ENCODE data around the gene CTDSP2. TPM values are rescaled to one million over a fixed set of nuclear protein-coding genes. Genes with fewer than 3 reads are reported as not detected.
"Not testable (repeated sequence)": the region's sequence is repeated elsewhere in the genome, so short reads cannot be mapped to it uniquely, and the experiment has no call there.

Gene CTDSP2
- total RNA-seq, 1 donor from 2014 or later, result 114 TPM

GRCh38 chr12:57881475-57881874 is 34.9 kb upstream of the CTDSP2 start:
- DNase-seq, result no peak

- not testable (repeated sequence) for DNase-seq
Observed at GRCh38 chr12:57881035-57881434, 34.5 kb upstream of the CTDSP2 start.

DNA sequence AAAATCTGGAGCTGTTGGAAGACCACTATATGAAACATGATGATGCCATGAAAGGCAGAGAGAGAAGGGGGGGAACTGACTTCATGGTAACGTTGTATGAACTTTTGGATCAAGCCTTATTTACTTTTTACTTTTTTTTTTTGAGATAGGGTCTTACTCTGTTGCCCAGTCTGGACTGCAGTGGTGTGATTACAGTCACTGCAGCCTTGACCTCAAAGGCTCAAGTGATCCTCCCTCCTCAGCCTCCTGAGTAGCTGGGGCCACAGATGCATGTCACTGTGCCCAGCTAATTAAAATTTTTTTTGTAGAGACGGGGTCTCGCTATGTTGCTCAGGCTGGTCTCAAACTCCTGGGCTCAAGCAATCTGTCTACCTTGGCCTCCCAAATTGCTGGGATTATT is 31.3 kb upstream of the CTDSP2 start:
- DNase-seq, result no peak

- DNase-seq, result no peak
Observed at GRCh38 chr12:57875753-57876547, 29.4 kb upstream of the CTDSP2 start.

DNA sequence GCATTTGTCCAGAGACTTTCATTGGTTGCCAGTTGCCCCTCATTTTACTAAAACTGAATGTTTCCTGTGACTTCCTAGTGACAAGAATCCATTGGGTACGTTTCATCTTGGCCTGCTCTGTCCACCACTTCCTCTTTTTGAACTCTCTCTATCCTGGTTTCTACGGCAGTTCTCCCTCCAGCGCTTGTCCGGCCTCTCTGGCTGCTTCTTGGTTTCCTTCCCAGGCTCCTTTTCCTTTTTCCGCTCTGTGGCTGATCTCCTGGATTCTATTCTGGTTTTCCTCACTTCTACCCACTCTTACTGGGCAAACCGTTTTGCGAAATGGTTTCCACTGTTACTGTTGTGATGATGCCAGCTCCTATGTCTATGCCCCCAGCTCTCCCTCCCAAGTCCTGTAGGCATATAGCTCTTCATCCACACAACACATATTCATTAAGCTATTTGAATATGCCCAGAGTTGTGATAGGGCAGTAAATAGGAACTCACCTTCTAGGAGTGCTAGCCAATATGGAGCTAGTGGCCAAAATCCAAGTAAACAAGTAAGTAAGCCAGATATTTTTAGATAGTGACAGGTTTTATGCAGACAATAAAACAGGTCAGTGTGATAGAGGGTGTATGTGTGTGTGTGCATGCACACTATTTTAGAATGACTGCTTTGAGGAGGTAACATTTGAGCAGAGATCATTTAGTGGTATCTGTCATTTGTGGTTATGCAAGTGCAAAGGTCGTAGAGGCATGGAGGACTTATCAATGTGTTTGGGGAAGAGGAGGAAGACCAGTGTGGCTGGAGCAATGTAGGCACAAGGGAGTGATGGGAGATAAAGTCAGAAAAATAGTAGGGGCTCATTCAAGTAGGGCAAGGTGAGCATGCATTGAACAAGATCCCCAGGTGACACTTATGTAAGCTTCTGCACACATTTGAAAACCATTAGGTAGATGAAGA is 27.9 kb upstream of the CTDSP2 start:
- no peak for DNase-seq

GRCh38 chr12:57872362-57872761 is 25.8 kb upstream of the CTDSP2 start:
- no peak for DNase-seq

DNA sequence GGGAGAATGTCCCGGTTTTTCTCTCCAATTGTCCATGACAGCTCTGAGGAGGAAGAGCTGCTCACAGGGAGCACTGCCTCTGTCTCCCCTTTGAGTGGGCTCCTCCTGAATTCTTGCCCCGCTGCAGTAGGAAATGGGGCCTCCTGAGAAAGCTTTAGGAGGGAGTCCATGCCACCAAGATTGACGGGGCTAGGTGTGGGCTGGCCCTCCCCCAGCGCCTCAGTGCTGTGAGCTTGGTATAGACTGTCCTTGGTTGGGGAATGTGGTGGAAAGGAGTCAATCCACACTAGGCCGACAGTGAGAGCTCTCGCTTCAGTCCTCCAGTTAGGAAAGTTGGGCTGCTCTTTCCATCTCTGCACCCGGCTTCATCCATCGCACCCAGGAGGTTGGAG is 23.4 kb upstream of the CTDSP2 start:
- DNase-seq, result no peak

GRCh38 chr12:57869298-57869926 is 22.9 kb upstream of the CTDSP2 start:
- DNase-seq, result peak; percentile 64

DNA sequence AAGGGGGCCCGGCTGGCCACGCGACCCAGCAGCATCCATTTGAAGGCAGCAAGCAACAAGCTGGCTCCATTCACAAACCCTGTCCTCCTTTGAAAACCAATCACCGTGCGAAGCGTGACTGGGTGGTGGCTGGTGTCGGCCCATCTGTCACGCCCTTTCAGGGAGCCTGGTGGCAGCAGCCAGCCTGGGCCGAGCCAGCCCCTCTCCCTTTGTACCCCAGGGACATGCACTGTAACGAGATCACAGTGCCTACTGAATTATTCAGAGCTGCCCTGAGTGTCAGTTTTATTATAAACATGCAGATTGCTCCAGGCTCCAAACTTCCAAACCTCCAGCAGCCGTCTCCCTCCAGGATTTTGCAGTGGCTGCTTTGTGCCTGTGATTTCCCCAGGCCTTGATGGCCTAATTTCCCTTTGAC is 22.3 kb upstream of the CTDSP2 start:
- DNase-seq, result peak; percentile 91

DNA sequence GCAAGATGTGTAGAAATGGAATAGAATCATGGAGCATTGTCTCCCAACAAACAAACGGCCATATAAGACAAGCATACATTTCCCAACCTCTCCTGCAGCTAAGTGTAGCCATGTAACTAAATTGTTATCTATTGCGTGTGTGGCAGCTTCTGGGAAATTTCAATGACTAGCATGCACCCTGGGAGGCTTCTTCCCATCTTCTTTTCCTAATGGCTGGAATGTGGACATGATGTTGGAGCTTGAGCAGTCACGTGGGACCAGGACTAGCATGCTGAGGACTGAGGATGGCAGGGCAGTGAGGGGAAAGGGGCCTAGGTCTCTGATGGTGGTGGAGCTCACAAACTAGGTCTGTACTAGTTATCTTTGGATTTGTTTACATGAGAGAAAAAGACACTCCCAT is 21.7 kb upstream of the CTDSP2 start:
- no peak for DNase-seq

- no peak for DNase-seq
Observed at GRCh38 chr12:57866308-57867019, 19.9 kb upstream of the CTDSP2 start.

DNA sequence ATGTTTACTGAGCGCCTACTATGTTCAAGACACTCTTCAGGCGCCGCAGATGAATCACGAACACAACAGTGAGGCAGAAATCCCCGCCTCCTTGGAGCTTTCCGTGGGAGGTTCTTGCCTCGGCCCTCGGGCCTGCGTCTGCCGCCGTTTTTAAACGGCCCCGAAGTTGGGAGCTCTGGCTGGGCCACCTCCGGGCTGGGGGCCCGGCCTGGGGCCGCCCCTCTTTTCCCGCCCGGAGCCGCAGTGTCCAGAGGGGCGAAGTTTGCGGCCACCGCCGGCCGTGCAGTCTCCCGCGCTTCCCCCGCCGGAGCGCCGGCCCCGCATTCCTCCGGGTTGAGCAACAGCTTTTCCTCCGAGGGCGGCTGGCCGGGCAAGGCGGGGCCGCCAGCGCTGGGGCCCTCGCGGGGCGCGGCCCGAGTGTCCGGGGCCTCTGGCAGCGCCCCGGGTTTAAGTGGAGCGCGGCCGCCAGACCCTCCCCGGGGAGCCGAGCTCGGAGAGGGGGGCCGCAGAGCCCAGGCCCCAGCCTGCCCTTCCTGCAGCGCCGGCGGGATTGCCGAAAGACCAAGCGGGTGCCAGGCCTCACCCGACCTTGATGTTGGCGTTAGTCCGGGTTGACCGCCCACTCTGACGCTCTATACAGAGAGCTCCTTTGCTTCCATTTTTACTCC is 18.7 kb upstream of the CTDSP2 start:
- peak; percentile 84 for DNase-seq

DNA sequence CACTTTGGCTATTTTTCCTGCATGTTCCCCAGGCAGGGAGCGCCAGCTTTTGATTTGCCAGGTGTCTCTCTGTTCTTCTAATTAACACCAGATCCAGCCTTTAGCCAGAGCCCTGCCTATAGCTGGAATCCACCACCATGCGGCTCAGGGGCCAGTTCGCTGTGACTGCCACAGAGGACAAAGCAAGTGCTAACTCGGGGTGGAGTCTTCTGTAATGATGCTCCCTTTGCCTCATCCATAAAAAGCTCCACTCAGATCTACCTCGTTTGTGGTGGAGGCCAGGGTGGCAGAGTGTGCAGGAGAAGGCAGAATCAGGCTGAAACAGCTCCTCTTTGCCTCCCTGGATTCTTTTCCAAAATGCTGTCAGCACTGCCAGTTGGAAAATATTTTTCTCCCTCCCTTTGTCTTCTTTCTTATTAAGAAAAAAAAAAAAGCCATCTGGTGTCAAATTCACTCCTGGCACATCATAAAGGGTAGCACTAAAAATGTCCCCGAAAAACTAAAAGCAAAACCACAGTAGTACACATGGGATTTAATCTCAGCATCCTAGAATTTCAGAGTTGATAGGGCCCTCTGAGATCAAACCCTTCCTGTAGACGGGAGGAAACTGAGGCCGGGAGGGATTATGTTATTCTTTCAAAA is 18.0 kb upstream of the CTDSP2 start:
- peak; percentile 73 for DNase-seq

GRCh38 chr12:57863676-57864075 is 17.1 kb upstream of the CTDSP2 start:
- no peak for DNase-seq

DNA sequence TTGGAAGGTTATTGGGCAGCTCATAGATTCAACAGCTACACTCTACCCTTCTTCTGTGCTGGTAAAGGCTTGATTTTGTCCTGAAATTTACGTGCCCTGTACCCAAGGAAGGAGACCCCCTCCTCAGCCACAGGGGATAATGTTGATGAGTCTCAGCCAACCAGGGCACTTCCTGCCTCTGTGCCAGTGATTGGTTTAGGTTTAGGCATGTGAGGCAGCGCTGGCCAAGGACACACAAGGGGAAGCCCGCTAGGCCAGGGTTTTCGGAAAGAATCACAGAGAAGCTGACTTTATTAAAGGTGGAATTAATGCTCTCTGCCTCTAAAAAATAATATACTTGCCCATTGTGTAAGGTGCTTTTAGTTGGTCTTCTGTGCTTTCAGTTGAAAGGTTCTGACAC is 15.4 kb upstream of the CTDSP2 start:
- no peak for DNase-seq

- not testable (repeated sequence) for DNase-seq
Observed at GRCh38 chr12:57860883-57861282, 14.4 kb upstream of the CTDSP2 start.

DNA sequence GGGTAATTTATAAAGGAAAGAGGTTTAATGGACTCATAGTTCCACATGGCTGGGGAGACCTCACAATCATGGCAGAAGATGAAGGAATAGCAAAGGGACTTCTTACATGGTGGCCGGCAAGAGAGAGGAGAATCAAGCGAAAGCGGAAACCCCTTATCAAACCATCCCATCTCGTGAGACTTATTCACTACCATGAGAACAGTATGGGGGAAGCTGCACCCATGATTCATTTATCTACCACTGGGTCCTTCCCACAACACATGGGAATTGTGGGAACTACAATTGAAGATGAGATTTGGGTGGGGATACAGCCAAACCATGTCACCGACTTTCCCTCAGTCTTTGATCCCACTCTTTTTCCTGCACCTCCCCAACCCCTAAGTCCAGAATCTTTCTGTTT is 12.6 kb upstream of the CTDSP2 start:
- DNase-seq, result no peak

GRCh38 chr12:57858123-57858522 is 11.6 kb upstream of the CTDSP2 start:
- not testable (repeated sequence) for DNase-seq

GRCh38 chr12:57854965-57855364 is 8.4 kb upstream of the CTDSP2 start:
- no peak for DNase-seq

- DNase-seq, result no peak
Observed at GRCh38 chr12:57853864-57854556, 7.5 kb upstream of the CTDSP2 start.
